ENCODE measurements around the gene SEM1. TPM values are rescaled to one million over a fixed set of nuclear protein-coding genes. Genes with fewer than 3 reads are reported as not detected.

SEM1 gene
- total RNA-seq (2022; extraction: Qiagen RNA extraction), result 329 to 601 TPM (median 341 TPM) in 5 replicates

DNA sequence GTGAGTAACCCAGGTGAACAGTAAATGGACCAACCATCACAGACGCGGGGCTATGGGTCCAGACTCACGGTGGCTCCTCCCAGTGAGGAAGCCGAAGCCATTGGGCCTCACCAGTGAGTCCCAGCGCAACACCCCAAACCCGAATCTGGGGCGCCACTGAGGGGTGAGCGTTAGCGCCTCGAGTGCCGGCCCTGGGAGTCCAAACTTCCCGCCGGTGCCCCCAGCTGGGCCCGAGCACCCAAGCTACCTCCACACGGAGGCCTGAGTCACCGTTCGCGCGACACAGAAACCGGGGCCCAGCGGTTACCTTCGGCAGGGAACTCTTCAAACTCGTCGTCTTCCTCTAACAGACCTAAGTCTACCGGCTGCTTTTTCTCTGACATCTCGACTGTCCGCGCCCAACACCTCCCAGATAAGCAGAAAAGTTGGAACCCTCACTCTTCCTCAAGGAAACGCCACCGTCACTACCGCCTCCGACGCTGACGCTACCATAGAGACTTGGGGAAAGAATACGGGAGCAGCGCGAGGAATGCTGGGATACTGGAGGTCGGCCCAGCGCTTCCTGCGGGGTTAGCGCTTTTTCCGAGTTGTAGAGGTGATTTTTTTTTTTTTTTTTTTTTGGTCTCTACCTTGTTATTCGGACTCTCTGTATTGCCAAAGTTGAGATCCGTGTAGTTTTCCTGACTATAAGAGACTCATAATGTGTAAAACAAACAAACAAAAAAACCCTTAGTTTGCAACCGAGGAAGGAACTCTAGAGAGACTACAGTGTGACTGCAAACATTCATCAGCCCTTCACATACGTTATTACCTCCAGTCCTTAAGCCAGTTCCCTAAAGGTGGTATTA, at the start of gene SEM1:
SEM1 (minus strand) TSS at position 466 of the 848 bp plus-strand sequence; CDS start at position 383, 83 bp downstream.

Measured in A549 treated with AZD2906 at 1 μM for 4 hours (cell line).